Loucy (cell line): ENCODE results near the gene FAXDC2.

Source experiments
- H2AFZ ChIP-seq: fragments of 200-600 bp; sonication (generic); 2 replicates; pipeline ENCODE4 v1.6.0; 2016; ENCODE audit warnings: antibody characterized with exemption, mild to moderate bottlenecking, low read length, moderate library complexity
- H3F3A ChIP-seq: fragments of 200-600 bp; 2 replicates; pipeline ENCODE4 v1.6.0; 2016; ENCODE audit warnings: antibody characterized with exemption, low read depth, mild to moderate bottlenecking
- H3K27me3 ChIP-seq: fragments of 200-600 bp; sonication (generic); 2 replicates; pipeline ENCODE4 v1.6.1; 2014; ENCODE audit warnings: low read length, mild to moderate bottlenecking; ENCODE audit not compliant: insufficient read depth, poor library complexity, severe bottlenecking
- H3K36me3 ChIP-seq: fragments of 200-600 bp; sonication (generic); 2 replicates; pipeline ENCODE4 v1.6.1; 2016; ENCODE audit warnings: low read length; ENCODE audit not compliant: insufficient read depth
- H3K4me1 ChIP-seq: fragments of 200-600 bp; sonication (generic); 2 replicates; pipeline ENCODE4 v1.5.1; 2014; ENCODE audit warnings: low read length, mild to moderate bottlenecking; ENCODE audit not compliant: insufficient read depth, poor library complexity, severe bottlenecking
- H3K4me2 ChIP-seq: fragments of 200-600 bp; sonication (generic); 2 replicates; pipeline ENCODE4 v1.6.0; 2014; ENCODE audit warnings: antibody characterized with exemption, low read length, low read depth, mild to moderate bottlenecking; ENCODE audit not compliant: poor library complexity, severe bottlenecking
- H3K4me3 ChIP-seq: fragments of 200-600 bp; sonication (generic); 2 replicates; pipeline ENCODE4 v1.5.1; 2014; ENCODE audit warnings: low read length, mild to moderate bottlenecking, mixed read lengths; ENCODE audit not compliant: poor library complexity, severe bottlenecking
- H3K79me2 ChIP-seq: fragments of 200-600 bp; sonication (generic); 2 replicates; pipeline ENCODE4 v1.6.1; 2014; ENCODE audit warnings: low read length; ENCODE audit not compliant: insufficient read depth
- H3K9ac ChIP-seq: fragments of 200-600 bp; sonication (generic); 2 replicates; pipeline ENCODE4 v1.6.0; 2014; ENCODE audit warnings: mild to moderate bottlenecking, low read depth, low read length, moderate library complexity; ENCODE audit not compliant: poor library complexity, severe bottlenecking
- H3K9me2 ChIP-seq: fragments of 200-600 bp; sonication (generic); replicated peaks from 2 replicates; pipeline ENCODE4 v1.6.1; 2016; ENCODE audit warnings: low read depth, low read length, mixed read lengths
- H3K9me3 ChIP-seq: fragments of 200-600 bp; sonication (generic); 2 replicates; pipeline ENCODE4 v1.6.1; 2014; ENCODE audit warnings: mild to moderate bottlenecking, antibody characterized with exemption, low read length, low read depth; ENCODE audit not compliant: insufficient read depth
- H4K20me1 ChIP-seq: fragments of 200-600 bp; sonication (generic); 2 replicates; pipeline ENCODE4 v1.6.0; 2014; ENCODE audit warnings: antibody characterized with exemption, low read length, mild to moderate bottlenecking; ENCODE audit not compliant: insufficient read depth, poor library complexity, severe bottlenecking
- CTCF ChIP-seq: fragments of 200-600 bp; sonication (generic); conservative IDR thresholded peaks from 2 replicates; pipeline ENCODE4 v1.5.1; 2014; ENCODE audit warnings: mild to moderate bottlenecking, antibody characterized with exemption, low read length
- EZH2phosphoT487 ChIP-seq: fragments of 200-600 bp; IDR thresholded peaks from 2 replicates; pipeline ENCODE4 v1.6.1; 2018; ENCODE audit warnings: antibody characterized with exemption, mild to moderate bottlenecking, moderate library complexity, borderline replicate concordance

The FAXDC2 gene

GRCh38 chr5:154788212-154788611 is 62.2 kb downstream of the FAXDC2 start:
- H3K4me1 ChIP-seq = no peaks in the 10 kb centered on the region
- no peaks in the 10 kb centered on the region for H3F3A ChIP-seq
- no peak for TF ChIP-seq EZH2phosphoT487
- no peak for TF ChIP-seq CTCF
- H3K9ac ChIP-seq = no peak overlapping the region
- H3K9me2 ChIP-seq = no peaks in the 10 kb centered on the region
- no peak overlapping the region for H3K4me2 ChIP-seq
- H3K36me3 ChIP-seq = peaks cover 27% of the 10 kb centered on the region; the same call in 1 of the 2 replicates
- H3K79me2 ChIP-seq = peaks cover 65% of the 10 kb centered on the region
- no peak overlapping the region for H2AFZ ChIP-seq
- no peaks in the 10 kb centered on the region for H3K27me3 ChIP-seq
- H4K20me1 ChIP-seq = peaks cover 33% of the 10 kb centered on the region
- H3K4me3 ChIP-seq = no peak overlapping the region
- H3K9me3 ChIP-seq = no peaks in the 10 kb centered on the region

- Histone ChIP-seq H4K20me1 (peaks cover 49% of the 10 kb centered on the region), H3K36me3 (peaks cover 9% of the 10 kb centered on the region; the same call in 1 of the 2 replicates), H3F3A (no peaks in the 10 kb centered on the region), H2AFZ (no peak overlapping the region), H3K9ac (no peak overlapping the region), H3K27me3 (no peaks in the 10 kb centered on the region), H3K4me3 (no peak overlapping the region), H3K9me2 (no peaks in the 10 kb centered on the region), H3K9me3 (no peaks in the 10 kb centered on the region), H3K4me2 (no peak overlapping the region), H3K4me1 (no peaks in the 10 kb centered on the region), H3K79me2 (peaks cover 83% of the 10 kb centered on the region)
- no peak for TF ChIP-seq CTCF
- no peak for TF ChIP-seq EZH2phosphoT487
These were observed 64.0 kb downstream of the FAXDC2 start for GRCh38 chr5:154786414-154786813.

GRCh38 chr5:154784856-154785255 is 65.5 kb downstream of the FAXDC2 start:
- Histone ChIP-seq H3K4me2 (no peak overlapping the region), H3K79me2 (peaks cover 94% of the 10 kb centered on the region), H3K4me3 (no peak overlapping the region), H3K27me3 (no peaks in the 10 kb centered on the region), H3K9ac (no peak overlapping the region), H3K36me3 (no peaks in the 10 kb centered on the region; the same call in 1 of the 2 replicates), H3K9me3 (no peaks in the 10 kb centered on the region), H3K4me1 (no peaks in the 10 kb centered on the region), H4K20me1 (peaks cover 55% of the 10 kb centered on the region), H2AFZ (no peak overlapping the region), H3K9me2 (no peaks in the 10 kb centered on the region), H3F3A (no peaks in the 10 kb centered on the region)
- no peak for TF ChIP-seq EZH2phosphoT487
- no peak for TF ChIP-seq CTCF
